Common myeloid progenitor, CD34-positive (primary cell): ENCODE measurements around the gene FAM110C. TPM values are rescaled to one million over a fixed set of nuclear protein-coding genes. Genes with fewer than 3 reads are reported as not detected.

ENCODE experiments used
- CTCF ChIA-PET: fragments of 350-600 bp; sonication (Branson Sonifier 250); formaldehyde crosslinking; loops from one replicate; lab custom pipeline; 2021; ENCODE audit warnings: antibody characterized with exemption; lab: Charles Lee
- POLR2A ChIA-PET: fragments of 350-600 bp; sonication (Branson Sonifier 250); formaldehyde crosslinking; loops from one replicate; lab custom pipeline; 2021; ENCODE audit warnings: antibody characterized with exemption; lab: Charles Lee
- DNase-seq, 3 donors: peaks; one replicate each; pipeline versions ENCODE4 v3.0.0 to v3.0.0-alpha.2; 2013
- H3K27ac ChIP-seq, 2 experiments: 1 replicate in 1 of 2; 2 replicates in 1 of 2; pipeline ENCODE4 v1.7.0; 2013; ENCODE audit warnings: inconsistent platforms in 2 of 2, low read length in 2 of 2, mild to moderate bottlenecking in 2 of 2, low read depth in 1 of 2, moderate library complexity in 1 of 2; ENCODE audit not compliant: severe bottlenecking in 2 of 2, insufficient read depth in 1 of 2, poor library complexity in 1 of 2
- H3K27me3 ChIP-seq, 5 experiments: replicated peaks in 2 of 5; 1 replicate in 3 of 5; 2 replicates in 2 of 5; pipeline versions ENCODE4 v1.6.1 to v1.7.0; 2013; ENCODE audit warnings: low read length in 4 of 5, mild to moderate bottlenecking in 2 of 5, moderate library complexity in 2 of 5, inconsistent platforms in 1 of 5; ENCODE audit not compliant: insufficient read depth in 5 of 5, control insufficient read depth in 4 of 5
- H3K36me3 ChIP-seq, 4 experiments: 1 replicate in 2 of 4; 2 replicates in 2 of 4; pipeline versions ENCODE4 v1.6.1 to v1.7.0; 2013; ENCODE audit warnings: low read length in 3 of 4, control low read depth in 1 of 4, mild to moderate bottlenecking in 1 of 4; ENCODE audit not compliant: control insufficient read depth in 4 of 4, insufficient read depth in 4 of 4
- H3K4me1 ChIP-seq, 4 experiments: 1 replicate in 3 of 4; 2 replicates in 1 of 4; pipeline versions ENCODE4 v1.6.1 to v1.7.1; 2013; ENCODE audit warnings: low read length in 3 of 4, mild to moderate bottlenecking in 3 of 4, control low read depth in 1 of 4, inconsistent platforms in 1 of 4, moderate library complexity in 1 of 4; ENCODE audit not compliant: control insufficient read depth in 4 of 4, insufficient read depth in 4 of 4; ENCODE audit errors: control extremely low read depth in 1 of 4
- H3K4me3 ChIP-seq, 7 experiments: 1 replicate in 4 of 7; 2 replicates in 3 of 7; pipeline versions ENCODE4 v1.5.1 to v1.7.0; 2013; ENCODE audit warnings: mild to moderate bottlenecking in 7 of 7, low read length in 6 of 7, moderate library complexity in 6 of 7, inconsistent platforms in 2 of 7, low read depth in 2 of 7, control low read depth in 1 of 7; ENCODE audit not compliant: insufficient read depth in 4 of 7, control insufficient read depth in 1 of 7; ENCODE audit errors: extremely low read depth in 1 of 7
- H3K9me3 ChIP-seq, 5 experiments: 1 replicate in 4 of 5; 2 replicates in 1 of 5; pipeline versions ENCODE4 v1.6.1 to v1.7.1; 2013; ENCODE audit warnings: low read length in 4 of 5, mild to moderate bottlenecking in 2 of 5, inconsistent platforms in 1 of 5, low read depth in 1 of 5, moderate library complexity in 1 of 5; ENCODE audit not compliant: control insufficient read depth in 4 of 5, insufficient read depth in 2 of 5; ENCODE audit errors: control extremely low read depth in 1 of 5
- WGBS: methylation state at CpG from one replicate; pipeline ENCODE4 v1.1.5; 2013; ENCODE audit not compliant: insufficient coverage; 5-methylcytosine and 5-hydroxymethylcytosine counted together
- polyA plus RNA-seq: library from polyadenylated mRNA; unstranded; fragments of 120-200 nt; gene quantifications from one replicate; pipeline ENCODE4 v1.2.1, GENCODE V29; 2013

FAM110C gene
- polyA plus RNA-seq: 0.04 TPM

DNA sequence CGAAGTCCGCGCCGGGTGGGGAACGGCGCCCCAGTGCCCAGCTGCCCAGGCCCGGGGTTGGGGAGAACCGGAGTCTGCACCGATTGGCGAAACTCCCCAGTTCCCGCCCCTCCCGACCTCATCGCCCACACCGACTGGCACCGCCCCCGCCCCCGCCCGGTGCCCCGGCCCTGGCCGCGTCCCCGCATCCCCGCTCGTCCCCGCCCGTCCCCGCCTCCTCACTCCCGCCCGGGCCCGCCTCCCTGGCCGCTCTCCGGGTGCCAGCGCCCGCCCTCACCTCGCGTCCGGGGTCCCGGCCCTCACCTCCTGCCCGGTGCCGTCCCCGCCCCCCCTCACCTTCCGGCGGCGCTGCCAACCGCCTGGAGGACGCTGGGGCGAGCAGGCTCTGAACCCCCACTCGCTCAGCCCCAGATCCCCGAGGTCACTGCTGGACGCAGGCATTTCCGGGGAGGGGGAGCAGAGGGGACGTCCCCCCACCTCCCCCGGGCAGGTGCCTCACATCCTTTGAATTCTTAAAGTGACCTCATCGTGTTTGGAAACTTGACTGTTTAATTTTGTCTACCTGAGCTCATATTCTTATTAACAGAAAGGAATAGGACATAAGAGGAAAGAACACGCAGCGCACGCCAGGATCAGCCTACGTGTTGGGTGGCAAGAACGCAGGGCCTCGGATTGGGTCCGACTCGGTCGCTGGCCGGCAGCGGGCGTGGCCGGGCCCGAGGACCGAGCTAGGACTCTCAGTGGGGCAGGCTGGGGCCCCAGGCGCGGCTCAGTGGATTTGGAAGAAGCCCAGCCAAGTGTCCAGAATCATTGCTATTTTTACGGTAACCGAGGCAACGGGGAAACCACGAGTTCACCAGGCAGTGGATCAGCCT lies at the start of gene FAM110C:
Gene FAM110C (minus strand): TSS at position 35 of the 875 bp plus-strand sequence. CDS start 120 bp downstream, outside the sequence.
- ChIA-PET CTCF (no interaction called here), POLR2A (no interaction called here)
- Histone ChIP-seq H3K4me3 (peak within 1 kb of the TSS in 6 of 7 experiments; percentile 16 to 73 (median 60)), H3K36me3 (no peaks in the 10 kb centered on the region), H3K27me3 (peaks cover 17 to 91% (median 26%) of the 10 kb centered on the region in 5 experiments), H3K27ac (no peak within 1 kb of the TSS), H3K9me3 (peaks cover 0 to 8% (median 4%) of the 10 kb centered on the region in 5 experiments), H3K4me1 (peaks cover 0 to 21% (median 8%) of the 10 kb centered on the region in 4 experiments)
- peak in 2 of 3 donors; percentile 20 to 33 for DNase-seq
- 3% methylated on average over 54 of the region's 75 CpGs for WGBS

DNA sequence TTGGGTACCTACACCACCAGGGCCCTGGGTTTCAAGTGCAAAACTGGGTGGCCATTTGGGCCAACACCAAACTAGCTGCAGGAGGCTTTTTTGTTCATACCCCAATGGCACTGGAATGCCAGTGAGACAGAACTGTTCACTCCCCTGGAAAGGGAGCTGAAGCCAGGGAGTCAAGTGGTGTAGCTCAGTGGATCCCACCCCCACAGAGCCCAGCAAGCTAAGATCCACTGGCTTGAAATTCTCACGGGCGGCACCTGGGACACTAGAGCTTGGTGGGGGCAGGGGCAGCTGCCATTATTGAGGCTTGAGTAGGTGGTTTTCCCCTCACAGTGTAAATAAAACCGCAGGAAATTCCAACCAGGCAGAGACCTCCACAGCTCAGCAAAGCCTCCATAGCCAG lies 46.0 kb upstream of the FAM110C start:
- WGBS: 100% methylated on average over 3 of the region's 3 CpGs
- Histone ChIP-seq H3K4me3 (no peak overlapping the region), H3K27ac (no peak overlapping the region), H3K4me1 (no peaks in the 10 kb centered on the region), H3K27me3 (peaks cover 0 to 2% (median 0%) of the 10 kb centered on the region in 5 experiments), H3K9me3 (no peaks in the 10 kb centered on the region), H3K36me3 (no peaks in the 10 kb centered on the region)
- POLR2A ChIA-PET: no interaction called here
- no peak for DNase-seq
- CTCF ChIA-PET: no interaction called here

DNA sequence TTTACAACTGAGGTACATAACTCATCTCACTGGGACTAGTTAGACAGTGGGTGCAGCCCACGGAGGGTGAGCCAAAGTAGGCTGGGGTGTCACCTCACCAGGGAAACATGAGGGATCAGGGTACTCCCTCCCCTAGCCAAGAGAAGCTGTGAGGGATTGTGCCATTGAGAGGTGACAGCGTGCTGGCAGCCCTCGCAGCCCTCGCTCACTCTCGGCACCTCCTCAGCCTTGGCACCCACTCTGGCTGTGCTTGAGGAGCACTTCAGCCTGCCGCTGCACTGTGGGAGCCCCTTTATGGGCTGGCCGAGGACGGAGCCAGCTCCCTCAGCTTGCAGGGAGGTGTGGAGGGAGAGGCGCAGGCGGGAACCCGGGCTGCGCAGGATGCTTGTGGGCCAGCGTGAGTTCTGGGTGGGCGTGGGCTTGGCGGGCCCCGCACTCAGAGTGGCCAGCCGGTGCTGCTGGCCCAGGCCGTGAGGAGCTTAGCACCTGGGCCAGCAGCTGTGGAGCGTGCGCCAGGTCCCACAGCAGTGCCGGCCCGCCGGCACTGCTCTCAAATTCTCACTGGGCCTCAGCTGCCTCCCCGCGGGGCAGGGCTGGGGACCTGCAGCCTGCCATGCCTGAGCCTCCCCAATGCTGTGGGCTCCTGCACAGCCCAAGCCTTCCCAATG lies 44.5 kb upstream of the FAM110C start:
- WGBS: 95% methylated on average over 22 of the region's 25 CpGs
- Histone ChIP-seq H3K4me3 (no peak overlapping the region), H3K27me3 (peaks cover 0 to 2% (median 0%) of the 10 kb centered on the region in 5 experiments), H3K4me1 (no peaks in the 10 kb centered on the region), H3K36me3 (no peaks in the 10 kb centered on the region), H3K27ac (no peak overlapping the region), H3K9me3 (no peaks in the 10 kb centered on the region)
- no peak for DNase-seq
- ChIA-PET CTCF (no interaction called here), POLR2A (no interaction called here)

DNA sequence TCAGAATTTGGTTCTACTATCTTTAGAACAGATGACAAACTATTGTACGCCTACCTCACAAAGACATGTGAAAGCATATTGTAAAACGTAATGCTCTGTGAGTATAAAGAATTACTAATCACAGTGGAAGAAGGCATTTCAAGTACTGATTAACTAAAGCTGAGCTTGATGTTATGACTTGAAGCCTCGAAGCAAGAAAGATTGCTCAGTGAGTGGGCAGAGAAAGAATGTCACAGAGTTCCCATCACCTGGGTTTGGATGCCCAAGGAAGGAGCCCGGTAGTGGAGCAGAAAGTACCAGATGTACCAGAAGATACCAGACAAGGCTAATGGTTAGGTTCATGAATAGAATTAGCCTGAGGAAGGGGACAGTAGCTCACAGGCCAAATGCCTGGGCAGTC lies 39.5 kb upstream of the FAM110C start:
- no peak overlapping the region for H3K27ac ChIP-seq
- H3K4me1 ChIP-seq: no peaks in the 10 kb centered on the region
- no peaks in the 10 kb centered on the region for H3K36me3 ChIP-seq
- no peaks in the 10 kb centered on the region for H3K9me3 ChIP-seq
- ChIA-PET POLR2A (no interaction called here), CTCF (no interaction called here)
- no peak for DNase-seq
- peaks cover 0 to 7% (median 3%) of the 10 kb centered on the region in 5 experiments for H3K27me3 ChIP-seq
- no peak overlapping the region for H3K4me3 ChIP-seq
- WGBS: 100% methylated on average over 1 of the region's 4 CpGs

DNA sequence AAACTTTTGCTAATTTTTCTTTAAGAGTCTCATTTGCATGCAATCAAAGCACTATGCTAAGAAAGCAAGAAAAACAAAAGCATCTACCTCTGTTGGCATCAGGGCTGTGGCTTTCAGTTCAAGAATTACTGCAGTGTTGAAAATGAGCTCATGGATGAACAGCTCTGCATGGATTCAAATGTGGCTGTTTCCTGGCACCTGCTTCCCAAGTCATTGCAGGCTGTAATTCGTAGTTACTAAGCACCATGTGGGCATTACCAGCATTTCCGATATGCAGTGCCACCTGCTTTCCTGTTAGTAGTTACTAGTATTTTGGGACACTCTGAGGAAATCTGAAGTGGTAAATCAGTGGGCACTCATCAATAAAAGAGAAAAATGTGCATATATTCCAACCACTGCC lies 37.8 kb upstream of the FAM110C start:
- Histone ChIP-seq H3K27me3 (peaks cover 0 to 12% (median 3%) of the 10 kb centered on the region in 5 experiments), H3K4me1 (no peaks in the 10 kb centered on the region), H3K36me3 (no peaks in the 10 kb centered on the region), H3K4me3 (no peak overlapping the region), H3K9me3 (no peaks in the 10 kb centered on the region), H3K27ac (no peak overlapping the region)
- CTCF ChIA-PET: no interaction called here
- WGBS: 83% methylated on average over 1 of the region's 2 CpGs
- POLR2A ChIA-PET: interaction anchor here (0.6 kb wide), 1 partner anchor 17 kb away, joined by 4 read pairs; no protein-coding TSS in a partner anchor
- no peak for DNase-seq

DNA sequence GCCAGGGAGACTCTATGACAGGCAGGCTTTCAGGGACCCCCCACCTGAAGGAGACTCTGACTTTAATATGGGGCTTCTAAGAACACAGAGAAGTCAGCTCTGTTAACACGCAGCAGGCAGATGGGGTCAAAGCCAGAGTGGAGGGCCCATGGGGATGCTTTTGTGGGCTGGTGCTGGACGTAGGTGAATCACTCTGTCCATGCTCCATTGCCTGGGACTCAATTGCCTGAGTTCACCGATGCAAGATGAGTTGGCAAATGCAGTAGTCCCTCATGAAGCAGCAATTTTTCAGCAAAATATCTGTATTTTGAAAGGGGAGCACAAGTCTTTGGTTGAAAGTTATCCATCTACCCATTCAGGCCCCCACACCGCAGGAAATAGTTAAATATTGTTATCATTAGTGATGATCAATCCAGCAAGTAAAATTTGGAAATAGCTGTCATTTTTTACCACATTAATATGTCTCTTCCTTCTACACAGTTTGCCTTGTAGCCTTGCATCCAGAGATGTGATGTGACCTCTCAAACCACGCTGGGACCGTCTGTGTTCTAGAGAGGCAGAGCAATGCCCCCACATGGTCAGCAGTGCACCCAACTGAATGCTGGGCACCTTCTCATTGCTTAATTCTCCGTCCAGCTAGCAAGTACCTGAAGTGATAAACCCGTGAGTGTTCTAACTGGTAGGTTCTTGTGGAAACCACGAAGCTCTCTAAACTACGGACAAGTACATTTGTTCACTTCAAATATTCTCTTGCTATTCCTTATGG lies 34.8 kb upstream of the FAM110C start:
- H3K9me3 ChIP-seq: peaks cover 0 to 3% (median 0%) of the 10 kb centered on the region in 5 experiments
- WGBS: 75% methylated on average over 7 of the region's 10 CpGs
- H3K4me3 ChIP-seq: no peak overlapping the region
- H3K4me1 ChIP-seq: no peaks in the 10 kb centered on the region
- ChIA-PET CTCF (interaction anchor here (1.0 kb wide), 1 partner anchor 59 kb away, joined by 3 read pairs; no protein-coding TSS in a partner anchor), POLR2A (no interaction called here)
- no peaks in the 10 kb centered on the region for H3K36me3 ChIP-seq
- DNase-seq: no peak
- H3K27me3 ChIP-seq: peaks cover 0 to 12% (median 4%) of the 10 kb centered on the region in 5 experiments
- no peak overlapping the region for H3K27ac ChIP-seq
